Activated CD4-positive, alpha-beta memory T cell treated with anti-CD3 and anti-CD28 coated beads for 36 hours (primary cell): Measurements from ENCODE around the gene PABPN1. TPM values are rescaled to one million over a fixed set of nuclear protein-coding genes. Genes with fewer than 3 reads are reported as not detected.
"Not testable (repeated sequence)": the region's sequence is repeated elsewhere in the genome, so short reads cannot be mapped to it uniquely, and the experiment has no call there.

ENCODE experiments used
- CTCF ChIA-PET: fragments of 350-600 bp; sonication (Branson Sonifier 250); formaldehyde crosslinking; loops from one replicate; lab custom pipeline; 2021; ENCODE audit warnings: antibody characterized with exemption, inconsistent platforms; lab: Charles Lee
- POLR2A ChIA-PET: fragments of 350-600 bp; sonication (Branson Sonifier 250); formaldehyde crosslinking; loops from one replicate; lab custom pipeline; 2021; ENCODE audit warnings: antibody characterized with exemption; lab: Charles Lee
- DNase-seq: peaks from one replicate; pipeline ENCODE4 v3.0.0-alpha.2; 2020
- H3K27ac Mint-ChIP-seq: one replicate; pipeline ENCODE4 v1.8.0; 2021; ENCODE audit warnings: mixed read lengths
- H3K27me3 Mint-ChIP-seq: one replicate; pipeline ENCODE4 v1.8.0; 2021; ENCODE audit warnings: mixed read lengths
- H3K36me3 Mint-ChIP-seq: one replicate; pipeline ENCODE4 v1.8.0; 2021; ENCODE audit warnings: mixed read lengths
- H3K4me1 Mint-ChIP-seq: one replicate; pipeline ENCODE4 v1.8.0; 2021; ENCODE audit warnings: low read depth, mixed read lengths
- H3K4me3 Mint-ChIP-seq: one replicate; pipeline ENCODE4 v1.8.0; 2021; ENCODE audit warnings: mild to moderate bottlenecking, mixed read lengths
- H3K9me3 Mint-ChIP-seq: one replicate; pipeline ENCODE4 v1.8.0; 2021; ENCODE audit warnings: mixed read lengths
- intact Hi-C: fragments of 100-400 bp; cut with micrococcal nuclease; formaldehyde crosslinking; loops from one replicate; pipeline ENCODE4 v1.15.1; 2023
- total RNA-seq, 2 experiments: library from RNA; stranded (reverse); gene quantifications; one replicate each; pipeline ENCODE4 v1.2.3, GENCODE V29; 2021

Gene PABPN1
- total RNA-seq: 100 to 1,000 TPM; 198 to 209 TPM

GRCh38 chr14:23320584-23321571 lies at the start of gene PABPN1:
Gene PABPN1 (plus strand): TSS chr14:23321457. CDS start chr14:23321470, 13 bp downstream.
- H3K4me1 Mint-ChIP-seq: peaks cover 23% of the 10 kb centered on the region
- no peaks in the 10 kb centered on the region for H3K27me3 Mint-ChIP-seq
- no peaks in the 10 kb centered on the region for H3K9me3 Mint-ChIP-seq
- CTCF ChIA-PET: interaction anchor here (0.6 to 4.8 kb wide), 21 partner anchors 15 to 921 kb away, joined by 3 to 76 read pairs (median 6); partner anchors contain the start of genes ACIN1, BCL2L2, C14orf119 and CDH24
- H3K4me3 Mint-ChIP-seq: peak within 1 kb of the TSS; percentile 92
- peaks cover 21% of the 10 kb centered on the region for H3K36me3 Mint-ChIP-seq
- peak; percentile 99 for DNase-seq
- intact Hi-C loops: loop anchor here (1.0 to 2.0 kb wide), 6 partner anchors 20 to 793 kb away; partner anchors contain the start of genes ACIN1, C14orf119, DCAF11 and HOMEZ
- H3K27ac Mint-ChIP-seq: peak within 1 kb of the TSS; percentile 90
- POLR2A ChIA-PET: interaction anchor here (0.6 to 4.5 kb wide), 10 partner anchors 19 to 921 kb away, joined by 3 to 102 read pairs (median 5); partner anchors contain the start of genes ACIN1, AP1G2, C14orf119 and DCAF11

GRCh38 chr14:23275412-23275811 lies 45.8 kb upstream of the PABPN1 start:
- CTCF ChIA-PET: interaction anchor here (0.7 to 1.2 kb wide), 2 partner anchors 20 to 105 kb away, joined by 3 to 5 read pairs; no protein-coding TSS in a partner anchor
- no peak overlapping the region for H3K4me3 Mint-ChIP-seq
- no peaks in the 10 kb centered on the region for H3K27me3 Mint-ChIP-seq
- intact Hi-C loops: no loop called here
- DNase-seq: no peak
- H3K27ac Mint-ChIP-seq: no peak overlapping the region
- POLR2A ChIA-PET: no interaction called here
- H3K36me3 Mint-ChIP-seq: peaks cover 4% of the 10 kb centered on the region
- H3K4me1 Mint-ChIP-seq: no peaks in the 10 kb centered on the region
- H3K9me3 Mint-ChIP-seq: no peaks in the 10 kb centered on the region

- Mint-ChIP-seq H3K4me1 (no peaks in the 10 kb centered on the region), H3K36me3 (peaks cover 6% of the 10 kb centered on the region), H3K9me3 (no peaks in the 10 kb centered on the region), H3K4me3 (no peak overlapping the region), H3K27ac (no peak overlapping the region), H3K27me3 (no peaks in the 10 kb centered on the region)
- intact Hi-C loops: no loop called here
- POLR2A ChIA-PET: interaction anchor here (1.1 kb wide), 1 partner anchor 25 kb away, joined by 3 read pairs; no protein-coding TSS in a partner anchor
- CTCF ChIA-PET: no interaction called here
- no peak for DNase-seq
These were observed 44.1 kb upstream of the PABPN1 start for GRCh38 chr14:23277189-23277588.

GRCh38 chr14:23277928-23278327 lies 43.3 kb upstream of the PABPN1 start:
- POLR2A ChIA-PET: interaction anchor here (1.1 kb wide), 1 partner anchor 24 kb away, joined by 3 read pairs; no protein-coding TSS in a partner anchor
- H3K27me3 Mint-ChIP-seq: not testable (repeated sequence)

GRCh38 chr14:23281247-23281646 lies 40.0 kb upstream of the PABPN1 start:
- intact Hi-C loops: no loop called here
- DNase-seq: no peak
- POLR2A ChIA-PET: no interaction called here
- Mint-ChIP-seq H3K9me3 (no peaks in the 10 kb centered on the region), H3K4me1 (peaks cover 19% of the 10 kb centered on the region), H3K27me3 (no peaks in the 10 kb centered on the region), H3K27ac (no peak overlapping the region), H3K36me3 (peaks cover 3% of the 10 kb centered on the region), H3K4me3 (no peak overlapping the region)
- CTCF ChIA-PET: interaction anchor here (2.2 to 2.4 kb wide), 2 partner anchors 13 to 161 kb away, joined by 6 to 11 read pairs; no protein-coding TSS in a partner anchor

More at GRCh38 chr14:23277928-23278327, 43.3 kb upstream of the PABPN1 start:
- DNase-seq, H3K4me3 Mint-ChIP-seq, H3K9me3 Mint-ChIP-seq, H3K36me3 Mint-ChIP-seq, CTCF ChIA-PET, intact Hi-C loops, H3K4me1 Mint-ChIP-seq, H3K27ac Mint-ChIP-seq: not testable (repeated sequence)

GRCh38 chr14:23284654-23285529 lies 36.4 kb upstream of the PABPN1 start:
- intact Hi-C loops: loop anchor here (5.0 kb wide), 1 partner anchor 272 kb away; the partner anchor contains the start of gene THTPA
- peaks cover 3% of the 10 kb centered on the region for H3K36me3 Mint-ChIP-seq
- POLR2A ChIA-PET: interaction anchor here (0.6 to 3.1 kb wide), 6 partner anchors 11 to 1849 kb away, joined by 3 to 31 read pairs (median 5); partner anchors contain the start of genes PABPN1 and PPP1R3E
- H3K27ac Mint-ChIP-seq: peak overlapping the region; percentile 87
- H3K27me3 Mint-ChIP-seq: no peaks in the 10 kb centered on the region
- CTCF ChIA-PET: interaction anchor here (2.1 to 4.9 kb wide), 3 partner anchors 12 to 25 kb away, joined by 4 to 60 read pairs (median 39); partner anchors contain the start of gene PPP1R3E
- H3K4me1 Mint-ChIP-seq: peaks cover 25% of the 10 kb centered on the region
- peak overlapping the region; percentile 89 for H3K4me3 Mint-ChIP-seq
- H3K9me3 Mint-ChIP-seq: no peaks in the 10 kb centered on the region
- DNase-seq: peak; percentile 42

GRCh38 chr14:23285530-23286019 lies 35.7 kb upstream of the PABPN1 start:
- POLR2A ChIA-PET: interaction anchor here (0.6 to 3.1 kb wide), 9 partner anchors 10 to 1850 kb away, joined by 3 to 31 read pairs (median 5); partner anchors contain the start of genes ACIN1, C14orf119, PABPN1 and PPP1R3E
- Mint-ChIP-seq H3K4me3 (peak overlapping the region; percentile 89), H3K36me3 (peaks cover 3% of the 10 kb centered on the region), H3K9me3 (no peaks in the 10 kb centered on the region), H3K4me1 (peaks cover 25% of the 10 kb centered on the region), H3K27me3 (no peaks in the 10 kb centered on the region), H3K27ac (peak overlapping the region; percentile 87)
- DNase-seq: no peak
- intact Hi-C loops: loop anchor here (1.0 to 5.0 kb wide), 5 partner anchors 10 to 272 kb away; partner anchors contain the start of genes NGDN, PABPN1 and THTPA
- CTCF ChIA-PET: interaction anchor here (1.0 to 4.9 kb wide), 8 partner anchors 11 to 217 kb away, joined by 4 to 60 read pairs (median 11); partner anchors contain the start of genes PABPN1 and PPP1R3E

- peak within 1 kb of the TSS; percentile 89 for H3K4me3 Mint-ChIP-seq
- ChIA-PET POLR2A (interaction anchor here (0.6 to 3.1 kb wide), 8 partner anchors 10 to 279 kb away, joined by 3 to 31 read pairs (median 4); partner anchors contain the start of genes ACIN1, C14orf119, PABPN1 and PPP1R3E), CTCF (interaction anchor here (0.7 to 4.9 kb wide), 9 partner anchors 10 to 300 kb away, joined by 3 to 60 read pairs (median 6); partner anchors contain the start of genes PABPN1 and PPP1R3E)
- peaks cover 25% of the 10 kb centered on the region for H3K4me1 Mint-ChIP-seq
- H3K27me3 Mint-ChIP-seq: no peaks in the 10 kb centered on the region
- peaks cover 3% of the 10 kb centered on the region for H3K36me3 Mint-ChIP-seq
- H3K9me3 Mint-ChIP-seq: no peaks in the 10 kb centered on the region
- peak; percentile 99 for DNase-seq
- intact Hi-C loops: loop anchor here (1.0 to 5.0 kb wide), 5 partner anchors 9 to 271 kb away; partner anchors contain the start of genes NGDN, PABPN1 and THTPA
- H3K27ac Mint-ChIP-seq: peak within 1 kb of the TSS; percentile 87
These were observed 35.0 kb upstream of the PABPN1 start, which contains the start of gene HOMEZ for GRCh38 chr14:23286020-23286901. Gene HOMEZ (minus strand): TSS chr14:23286132. CDS start chr14:23285952, 180 bp downstream.

- Mint-ChIP-seq H3K9me3 (no peaks in the 10 kb centered on the region), H3K4me3 (peak overlapping the region; percentile 89), H3K4me1 (peaks cover 25% of the 10 kb centered on the region), H3K27ac (peak overlapping the region; percentile 87), H3K36me3 (peaks cover 2% of the 10 kb centered on the region), H3K27me3 (no peaks in the 10 kb centered on the region)
- CTCF ChIA-PET: interaction anchor here (1.3 to 4.9 kb wide), 7 partner anchors 10 to 166 kb away, joined by 4 to 60 read pairs (median 16); partner anchors contain the start of genes PABPN1 and PPP1R3E
- POLR2A ChIA-PET: interaction anchor here (0.6 to 3.1 kb wide), 5 partner anchors 11 to 86 kb away, joined by 3 to 31 read pairs (median 7); partner anchors contain the start of genes PABPN1 and PPP1R3E
- intact Hi-C loops: loop anchor here (1.0 to 5.0 kb wide), 5 partner anchors 8 to 270 kb away; partner anchors contain the start of genes NGDN, PABPN1 and THTPA
- DNase-seq: no peak
These were observed 34.3 kb upstream of the PABPN1 start for GRCh38 chr14:23286902-23287479.
